ENCODE data around the gene RALGAPA2. TPM values are rescaled to one million over a fixed set of nuclear protein-coding genes. Genes with fewer than 3 reads are reported as not detected.

The RALGAPA2 gene
- total RNA-seq, 2 experiments from 2014 or later = 21.8 to 22.8 TPM

DNA sequence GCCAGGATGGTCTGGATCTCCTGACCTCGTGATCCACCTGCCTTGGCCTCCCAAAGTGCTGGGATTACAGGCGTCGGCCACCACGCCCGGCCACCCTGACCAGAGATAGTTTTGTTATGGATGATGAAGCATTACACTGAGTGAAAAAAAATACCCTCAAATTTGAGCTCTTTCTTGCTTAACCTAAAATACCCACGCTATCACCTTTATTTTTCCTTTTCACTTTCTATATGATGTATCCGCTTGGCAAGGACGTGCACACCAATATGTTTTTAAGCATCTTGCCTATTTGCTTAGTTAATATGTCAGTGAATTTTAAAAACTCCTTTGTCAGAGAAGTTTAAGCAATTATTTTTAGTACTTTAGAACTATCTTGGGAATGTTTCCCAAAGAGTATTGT, 194.2 kb downstream of the RALGAPA2 start:
- CTCF ChIA-PET = no interaction called here
- ATAC-seq (no peak), DNase-seq (no peak)
- H3K36me3 Mint-ChIP-seq (ENCODE audit: low read depth) = peaks cover 38% of the 10 kb centered on the region
- POLR2A ChIA-PET = no interaction called here
- no peak overlapping the region for H3K4me3 Mint-ChIP-seq
- H3K4me1 Mint-ChIP-seq (ENCODE audit: low read depth) = no peaks in the 10 kb centered on the region
- H3K9me3 Mint-ChIP-seq (ENCODE audit: insufficient read depth) = peaks cover 4% of the 10 kb centered on the region
- no peak overlapping the region for H3K27ac Mint-ChIP-seq
- no peaks in the 10 kb centered on the region for H3K27me3 Mint-ChIP-seq (ENCODE audit: low read depth)

DNA sequence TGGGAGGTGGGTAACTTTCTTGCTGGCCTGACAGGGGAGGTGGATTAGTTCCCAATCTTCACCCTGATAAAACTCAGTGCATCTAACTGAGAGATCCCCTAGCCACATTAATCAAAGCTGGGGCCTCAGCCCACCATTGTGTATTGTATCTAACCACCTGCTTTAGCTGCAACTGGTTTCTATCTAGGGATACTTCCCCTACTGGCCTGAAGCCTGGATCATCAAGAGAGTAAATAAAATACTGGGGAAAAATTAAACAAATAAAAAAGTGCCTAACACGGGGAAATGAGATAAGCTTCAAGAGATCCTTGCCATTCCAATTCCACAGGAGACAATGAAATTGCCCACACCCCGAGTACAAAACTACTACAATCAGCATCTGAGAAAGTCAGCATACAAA, 195.1 kb downstream of the RALGAPA2 start:
- peaks cover 46% of the 10 kb centered on the region for H3K36me3 Mint-ChIP-seq (ENCODE audit: low read depth)
- DNase-seq (no peak), ATAC-seq (no peak)
- peaks cover 4% of the 10 kb centered on the region for H3K9me3 Mint-ChIP-seq (ENCODE audit: insufficient read depth)
- POLR2A ChIA-PET = no interaction called here
- no peaks in the 10 kb centered on the region for H3K4me1 Mint-ChIP-seq (ENCODE audit: low read depth)
- no peak overlapping the region for H3K4me3 Mint-ChIP-seq
- no peaks in the 10 kb centered on the region for H3K27me3 Mint-ChIP-seq (ENCODE audit: low read depth)
- CTCF ChIA-PET = no interaction called here
- no peak overlapping the region for H3K27ac Mint-ChIP-seq

DNA sequence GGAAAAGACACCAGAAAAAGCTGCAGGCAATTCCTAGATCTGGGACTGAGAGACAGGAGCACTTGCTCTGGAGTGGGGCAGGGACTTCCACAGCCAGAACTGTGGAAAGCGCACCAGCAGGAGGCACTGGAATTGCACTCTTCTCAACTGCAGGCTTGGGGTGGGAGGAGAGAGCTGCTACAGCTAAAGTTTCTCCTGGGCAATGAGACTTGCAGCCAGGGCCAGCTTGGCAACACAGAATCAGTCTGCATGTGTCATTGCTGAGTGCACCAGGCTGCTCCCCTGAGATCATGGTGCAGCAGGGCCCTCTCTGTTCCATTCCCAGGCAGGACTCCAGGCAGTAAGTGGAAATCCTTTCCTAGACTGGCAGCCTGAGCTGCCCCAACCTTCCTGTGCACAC, 198.7 kb downstream of the RALGAPA2 start:
- no peaks in the 10 kb centered on the region for H3K4me1 Mint-ChIP-seq (ENCODE audit: low read depth)
- POLR2A ChIA-PET = interaction anchor here (0.7 kb wide), 1 partner anchor 17 kb away, joined by 3 read pairs; no protein-coding TSS in a partner anchor
- ATAC-seq (no peak), DNase-seq (no peak)
- no peak overlapping the region for H3K4me3 Mint-ChIP-seq
- CTCF ChIA-PET = no interaction called here
- H3K36me3 Mint-ChIP-seq (ENCODE audit: low read depth) = peaks cover 55% of the 10 kb centered on the region
- peaks cover 4% of the 10 kb centered on the region for H3K9me3 Mint-ChIP-seq (ENCODE audit: insufficient read depth)
- H3K27ac Mint-ChIP-seq = no peak overlapping the region
- H3K27me3 Mint-ChIP-seq (ENCODE audit: low read depth) = no peaks in the 10 kb centered on the region

DNA sequence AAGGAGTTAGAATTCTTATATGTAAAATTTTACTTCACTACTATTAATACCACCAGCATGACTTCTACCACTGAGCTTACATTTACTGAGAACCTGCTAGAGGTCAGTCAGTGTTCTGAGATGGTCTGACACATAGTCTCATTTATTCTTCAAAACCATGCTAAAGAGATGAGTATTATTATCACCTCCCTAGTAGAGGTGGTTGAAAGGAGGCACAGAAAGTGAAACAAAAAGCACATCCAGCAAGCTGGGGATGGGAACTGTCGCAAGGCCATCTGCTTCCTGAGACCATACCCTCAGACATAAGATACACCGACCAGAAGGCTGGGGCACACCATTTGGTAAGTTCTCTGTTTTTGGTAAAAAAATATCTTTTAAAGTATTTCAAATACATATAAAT, 206.9 kb downstream of the RALGAPA2 start:
- no peak overlapping the region for H3K4me3 Mint-ChIP-seq
- peaks cover 2% of the 10 kb centered on the region for H3K4me1 Mint-ChIP-seq (ENCODE audit: low read depth)
- POLR2A ChIA-PET = no interaction called here
- no peaks in the 10 kb centered on the region for H3K27me3 Mint-ChIP-seq (ENCODE audit: low read depth)
- CTCF ChIA-PET = no interaction called here
- DNase-seq = peak; percentile 32
- no peaks in the 10 kb centered on the region for H3K9me3 Mint-ChIP-seq (ENCODE audit: insufficient read depth)
- peaks cover 39% of the 10 kb centered on the region for H3K36me3 Mint-ChIP-seq (ENCODE audit: low read depth)
- no peak overlapping the region for H3K27ac Mint-ChIP-seq
- peak; percentile 63 for ATAC-seq

DNA sequence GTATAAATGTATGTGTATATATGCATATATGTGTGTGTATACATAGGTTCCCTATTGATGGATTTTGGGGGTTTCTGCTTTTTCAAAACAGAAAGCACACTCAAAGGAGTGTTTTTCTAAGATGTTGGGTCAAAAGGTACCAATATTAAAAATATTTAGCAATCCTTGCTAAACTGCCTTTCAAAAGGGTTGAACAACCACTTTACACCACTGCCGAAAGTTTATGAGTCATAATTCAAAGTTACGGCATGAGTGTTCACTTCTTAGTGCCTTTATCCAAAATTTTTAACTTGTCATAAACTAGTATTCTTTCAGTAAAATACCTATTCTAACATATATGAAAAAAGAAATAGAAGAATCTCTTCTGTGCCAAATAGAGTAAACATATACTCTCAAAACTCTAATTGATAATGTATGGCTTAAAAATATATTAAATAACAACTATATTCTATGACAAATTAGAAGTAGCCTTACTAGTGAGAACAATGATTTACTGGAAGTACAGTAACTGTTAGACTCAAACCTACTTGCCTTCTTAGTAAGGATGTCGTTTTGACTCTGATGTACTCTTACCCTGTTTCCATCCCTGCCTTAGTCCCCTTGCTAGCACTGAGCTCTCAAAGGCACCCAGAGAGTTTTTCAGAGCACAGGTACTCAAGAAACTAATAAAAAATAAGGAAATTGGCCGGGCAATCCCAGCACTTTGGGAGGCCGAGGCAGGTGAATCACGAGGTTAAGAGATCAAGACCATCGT, 208.5 kb downstream of the RALGAPA2 start:
- Mint-ChIP-seq H3K4me3 (no peak overlapping the region), H3K36me3 (ENCODE audit: low read depth) (peaks cover 37% of the 10 kb centered on the region), H3K27ac (no peak overlapping the region), H3K9me3 (ENCODE audit: insufficient read depth) (no peaks in the 10 kb centered on the region), H3K4me1 (ENCODE audit: low read depth) (peaks cover 2% of the 10 kb centered on the region), H3K27me3 (ENCODE audit: low read depth) (no peaks in the 10 kb centered on the region)
- ChIA-PET POLR2A (no interaction called here), CTCF (no interaction called here)
- ATAC-seq (no peak), DNase-seq (no peak)

DNA sequence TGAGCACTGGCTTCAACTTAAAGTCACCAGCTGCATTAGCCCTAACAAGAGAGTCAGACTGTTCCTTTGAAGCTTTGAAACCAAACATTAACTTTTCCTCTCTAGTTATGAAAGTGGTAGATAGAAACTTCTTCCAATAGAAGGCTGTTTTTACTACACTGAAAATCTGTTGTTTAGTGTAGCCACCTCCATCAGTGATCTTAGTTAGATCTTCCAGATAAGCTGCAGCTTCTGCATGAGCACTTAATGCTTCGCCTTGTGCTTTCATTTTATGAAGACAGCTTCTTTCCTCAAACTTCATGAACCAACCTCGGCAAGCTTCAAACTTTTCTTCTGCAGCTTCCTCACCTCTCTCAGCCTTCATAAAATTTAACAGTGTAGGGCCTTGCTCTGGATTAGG, 211.3 kb downstream of the RALGAPA2 start:
- ATAC-seq = no peak

DNA sequence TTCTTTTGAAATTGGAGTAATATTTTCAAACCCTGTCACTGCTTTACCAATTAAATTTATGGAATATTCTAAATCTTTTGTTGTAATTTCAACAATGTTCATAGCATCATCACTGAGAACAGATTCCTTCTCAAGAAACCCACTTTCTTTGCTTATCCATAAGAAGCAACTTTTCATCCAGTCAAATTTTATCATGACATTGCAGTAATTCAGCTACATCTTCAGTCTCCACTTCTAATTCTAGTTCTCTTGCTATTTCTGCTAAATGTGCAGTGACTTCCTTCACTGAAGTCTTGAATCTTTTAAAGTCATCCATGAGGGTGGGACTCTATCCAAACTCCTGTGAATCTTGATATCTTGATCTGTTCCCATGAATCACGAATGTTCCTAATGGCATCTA, 212.1 kb downstream of the RALGAPA2 start:
- ChIA-PET CTCF (no interaction called here), POLR2A (no interaction called here)
- Mint-ChIP-seq H3K9me3 (ENCODE audit: insufficient read depth) (no peaks in the 10 kb centered on the region), H3K4me3 (no peak overlapping the region), H3K27ac (no peak overlapping the region), H3K27me3 (ENCODE audit: low read depth) (no peaks in the 10 kb centered on the region), H3K36me3 (ENCODE audit: low read depth) (peaks cover 32% of the 10 kb centered on the region), H3K4me1 (ENCODE audit: low read depth) (no peaks in the 10 kb centered on the region)
- ATAC-seq = no peak
- no peak for DNase-seq

More for the DNA sequence above, 211.3 kb downstream of the RALGAPA2 start:
- DNase-seq = no peak
- Mint-ChIP-seq H3K27me3 (ENCODE audit: low read depth) (no peaks in the 10 kb centered on the region), H3K4me3 (no peak overlapping the region), H3K36me3 (ENCODE audit: low read depth) (peaks cover 34% of the 10 kb centered on the region), H3K27ac (no peak overlapping the region), H3K4me1 (ENCODE audit: low read depth) (peaks cover 2% of the 10 kb centered on the region), H3K9me3 (ENCODE audit: insufficient read depth) (no peaks in the 10 kb centered on the region)
- ChIA-PET POLR2A (no interaction called here), CTCF (no interaction called here)

DNA sequence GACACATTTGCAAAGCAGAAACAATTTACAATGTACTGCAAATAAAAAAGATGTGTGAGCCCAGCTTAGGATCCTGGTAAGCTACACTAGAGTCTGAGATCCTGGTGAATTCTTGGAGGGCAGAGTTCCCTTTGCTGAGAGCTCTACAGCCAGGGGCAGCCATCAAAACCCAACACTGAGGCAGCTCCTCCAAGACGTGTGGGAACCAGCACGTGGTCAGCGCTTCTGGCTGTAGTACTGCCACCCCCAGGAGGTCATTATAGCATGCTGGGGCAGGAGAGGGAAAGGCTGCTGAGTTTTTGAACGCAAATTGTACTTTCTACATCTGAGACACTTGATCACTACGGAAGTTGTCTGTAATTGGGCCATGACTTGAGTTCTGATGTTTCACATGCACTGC, 213.0 kb downstream of the RALGAPA2 start:
- Mint-ChIP-seq H3K4me1 (ENCODE audit: low read depth) (no peaks in the 10 kb centered on the region), H3K27ac (no peak overlapping the region), H3K9me3 (ENCODE audit: insufficient read depth) (no peaks in the 10 kb centered on the region), H3K4me3 (no peak overlapping the region), H3K27me3 (ENCODE audit: low read depth) (no peaks in the 10 kb centered on the region), H3K36me3 (ENCODE audit: low read depth) (peaks cover 27% of the 10 kb centered on the region)
- CTCF ChIA-PET = no interaction called here
- POLR2A ChIA-PET = no interaction called here
- ATAC-seq (no peak), DNase-seq (no peak)

DNA sequence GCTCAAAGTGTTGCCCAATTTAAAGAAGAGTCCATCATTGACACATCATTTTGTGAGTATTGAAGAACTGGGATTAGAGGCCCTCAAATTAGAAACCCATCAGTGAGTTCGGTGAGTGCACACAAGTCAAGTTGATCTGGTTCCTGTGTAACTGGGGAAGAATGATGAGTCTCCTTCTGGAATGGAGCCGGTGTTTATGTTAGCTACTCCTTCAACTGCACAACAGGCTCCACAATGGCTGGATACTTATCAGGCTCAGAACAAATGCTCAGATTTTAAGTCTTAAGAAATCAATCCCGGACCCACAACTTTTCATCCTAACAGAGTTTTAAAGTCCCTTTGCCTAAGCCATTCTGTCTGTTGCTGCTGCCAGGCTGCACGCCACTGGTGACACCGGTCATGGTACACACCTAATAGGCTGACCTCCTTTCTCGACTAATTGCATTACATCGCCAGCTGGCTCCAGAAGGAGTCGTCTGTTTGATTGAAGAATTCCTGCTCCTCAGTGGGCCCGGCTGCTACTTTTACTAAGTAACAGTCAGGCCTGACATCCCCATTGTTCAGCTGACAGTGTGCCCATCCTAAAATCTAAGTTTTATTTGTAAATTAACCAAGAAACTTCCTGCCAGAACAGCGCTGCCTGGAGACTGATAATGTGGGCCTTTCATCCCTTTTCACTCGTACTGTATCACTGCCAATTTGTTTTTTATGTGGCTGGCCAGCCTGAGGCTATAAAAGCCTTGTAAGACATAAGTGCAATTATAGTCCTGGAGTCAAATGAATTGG, 214.2 kb downstream of the RALGAPA2 start:
- CTCF ChIA-PET = interaction anchor here (1.6 kb wide), 1 partner anchor 11 kb away, joined by 6 read pairs; no protein-coding TSS in a partner anchor
- no peak overlapping the region for H3K4me3 Mint-ChIP-seq
- no peak overlapping the region for H3K27ac Mint-ChIP-seq
- H3K9me3 Mint-ChIP-seq (ENCODE audit: insufficient read depth) = no peaks in the 10 kb centered on the region
- no peaks in the 10 kb centered on the region for H3K27me3 Mint-ChIP-seq (ENCODE audit: low read depth)
- H3K36me3 Mint-ChIP-seq (ENCODE audit: low read depth) = peaks cover 32% of the 10 kb centered on the region
- ATAC-seq = no peak
- DNase-seq = no peak
- H3K4me1 Mint-ChIP-seq (ENCODE audit: low read depth) = no peaks in the 10 kb centered on the region
- POLR2A ChIA-PET = no interaction called here

DNA sequence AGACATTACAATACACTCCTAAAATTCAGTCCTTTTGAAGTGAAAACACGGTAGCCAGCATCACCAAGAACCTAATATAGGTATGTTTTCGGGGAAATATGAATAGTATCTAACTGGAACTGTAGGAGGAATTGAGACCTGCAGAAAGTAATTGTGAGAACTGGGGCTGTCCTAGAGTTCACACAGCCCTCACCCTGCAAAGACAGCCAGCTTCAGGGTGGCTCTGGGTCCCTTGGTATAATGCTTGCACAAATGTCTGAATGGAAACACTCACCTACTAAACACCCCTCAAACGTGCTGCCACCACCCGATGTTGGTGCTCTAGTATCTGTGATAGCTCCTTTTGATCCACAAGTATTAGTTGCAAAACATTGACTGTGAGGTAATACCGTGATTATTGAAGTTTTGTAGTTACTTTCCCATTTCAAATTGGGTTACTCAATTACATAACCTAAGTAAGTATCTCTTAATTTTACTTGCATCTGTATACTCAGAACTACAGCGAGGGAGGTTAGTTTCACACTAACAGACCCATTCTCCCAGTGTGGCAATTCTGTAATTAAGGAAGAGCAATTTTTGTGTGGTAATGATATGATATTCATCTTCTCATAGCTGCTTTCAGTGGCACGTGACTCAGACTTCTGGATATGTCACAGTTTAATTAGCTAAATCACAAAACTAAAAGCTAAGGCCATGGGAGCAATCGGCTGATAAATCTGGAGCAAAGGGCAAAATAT, 215.0 kb downstream of the RALGAPA2 start:
- POLR2A ChIA-PET = no interaction called here
- Mint-ChIP-seq H3K27ac (no peak overlapping the region), H3K36me3 (ENCODE audit: low read depth) (peaks cover 24% of the 10 kb centered on the region), H3K4me3 (no peak overlapping the region), H3K4me1 (ENCODE audit: low read depth) (no peaks in the 10 kb centered on the region), H3K27me3 (ENCODE audit: low read depth) (no peaks in the 10 kb centered on the region), H3K9me3 (ENCODE audit: insufficient read depth) (no peaks in the 10 kb centered on the region)
- no peak for DNase-seq
- ATAC-seq = no peak
- CTCF ChIA-PET = interaction anchor here (1.6 kb wide), 1 partner anchor 12 kb away, joined by 6 read pairs; no protein-coding TSS in a partner anchor

DNA sequence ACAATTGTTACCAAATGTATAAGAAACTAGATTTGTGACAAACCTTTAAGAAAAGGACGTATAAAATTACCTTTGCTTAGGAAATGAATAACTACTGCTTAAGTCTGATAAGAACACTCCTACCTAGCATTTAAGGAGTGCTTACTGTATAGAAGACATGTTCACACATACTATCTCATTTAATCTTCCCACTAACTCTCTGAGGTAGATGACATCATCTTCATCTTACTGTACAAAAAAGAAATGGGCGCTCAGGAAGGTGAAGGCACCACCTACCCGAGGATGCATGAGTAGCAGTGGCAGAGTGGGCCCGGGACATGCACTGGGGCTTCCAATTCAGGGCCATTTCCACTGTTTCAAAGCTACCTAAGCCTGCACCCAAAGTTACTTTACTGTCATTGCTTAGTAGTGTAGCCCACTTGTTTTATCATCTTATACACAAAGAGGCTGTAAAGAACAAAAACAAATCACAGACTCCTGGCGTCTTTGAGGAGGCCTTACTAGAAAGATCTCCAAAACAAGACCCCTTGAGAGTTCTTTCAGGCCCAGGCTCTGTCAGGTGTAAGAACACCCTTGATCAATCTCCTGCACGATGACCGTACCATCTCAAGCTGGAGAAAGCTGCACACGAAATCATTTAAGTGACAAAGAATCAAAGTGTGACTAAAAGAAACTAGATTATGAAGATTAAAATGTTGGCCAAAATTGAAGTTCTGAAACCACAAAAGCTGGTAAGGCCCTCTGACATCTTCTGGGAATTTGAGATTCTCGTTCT, 216.5 kb downstream of the RALGAPA2 start:
- Mint-ChIP-seq H3K4me3 (no peak overlapping the region), H3K36me3 (ENCODE audit: low read depth) (peaks cover 18% of the 10 kb centered on the region), H3K4me1 (ENCODE audit: low read depth) (no peaks in the 10 kb centered on the region), H3K27ac (no peak overlapping the region), H3K9me3 (ENCODE audit: insufficient read depth) (no peaks in the 10 kb centered on the region), H3K27me3 (ENCODE audit: low read depth) (no peaks in the 10 kb centered on the region)
- ATAC-seq (no peak), DNase-seq (no peak)
- CTCF ChIA-PET = no interaction called here
- POLR2A ChIA-PET = no interaction called here
